ENCODE measurements around the gene P2RY12.
"Not testable (repeated sequence)": the region's sequence is repeated elsewhere in the genome, so short reads cannot be mapped to it uniquely, and the experiment has no call there.

P2RY12 gene

DNA sequence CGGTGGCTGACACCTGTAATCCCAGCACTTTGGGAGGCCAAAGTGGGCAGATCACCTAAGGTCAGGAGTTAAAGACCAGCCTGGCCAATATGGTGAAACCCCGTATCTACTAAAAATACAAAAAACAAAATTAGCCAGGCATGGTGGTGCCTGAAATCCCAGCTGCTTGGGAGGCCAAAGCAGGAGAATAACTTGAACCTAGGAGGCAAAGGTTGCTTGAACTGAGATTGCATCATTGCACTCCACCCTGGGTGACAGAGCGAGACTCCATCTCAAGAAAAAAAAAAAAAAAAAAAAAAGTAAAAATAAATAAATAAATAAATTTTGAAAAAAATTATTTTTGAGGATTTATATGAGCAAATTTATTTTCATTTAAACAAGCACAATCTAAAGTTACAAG, 7.6 kb upstream of the P2RY12 start:
- DNase-seq: not testable (repeated sequence)

- no peak for DNase-seq
Observed at GRCh38 chr3:151391720-151392119, 7.2 kb upstream of the P2RY12 start.

DNA sequence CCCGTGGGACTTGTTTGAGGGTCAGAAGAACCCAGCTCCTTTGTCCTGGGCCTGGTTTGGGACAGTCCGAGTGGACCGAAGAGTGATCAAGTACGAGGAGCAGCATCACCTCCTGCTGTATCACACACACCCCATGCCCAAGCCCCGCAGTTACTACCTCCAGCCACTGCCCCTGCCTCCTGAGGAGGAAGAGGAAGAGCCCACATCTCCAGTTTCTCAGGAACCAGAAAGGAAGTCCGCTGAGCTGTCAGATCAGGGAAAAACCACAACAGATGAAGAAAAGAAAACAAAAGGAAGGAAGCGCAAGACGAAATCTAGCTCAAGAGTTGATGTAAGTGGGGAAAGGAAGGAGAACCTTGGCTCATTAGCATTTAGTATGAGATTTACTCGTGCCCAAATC, 3.3 kb upstream of the P2RY12 start:
- no peak for DNase-seq

GRCh38 chr3:151387432-151387831, 2.9 kb upstream of the P2RY12 start:
- no peak for DNase-seq

DNA sequence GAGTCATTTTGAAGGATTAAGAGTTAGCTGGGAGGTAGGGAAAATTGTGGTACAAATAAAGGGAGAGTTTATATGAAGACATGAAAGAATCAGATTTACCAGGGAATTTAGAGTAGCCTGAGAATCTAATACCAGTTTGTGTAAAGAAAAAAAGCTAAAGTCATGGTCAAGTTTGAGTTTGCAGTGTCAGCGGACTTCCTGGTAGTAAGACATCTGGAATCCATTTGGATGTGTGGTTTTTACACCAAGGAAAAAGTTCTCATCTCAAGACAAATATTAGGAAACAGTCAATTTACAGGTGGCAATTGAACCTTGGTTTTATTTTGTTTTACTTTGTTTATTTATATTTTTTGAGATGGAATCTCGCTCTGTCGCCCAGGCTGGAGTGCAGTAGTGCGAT, 1.5 kb upstream of the P2RY12 start:
- DNase-seq: no peak

- DNase-seq: no peak
Observed at GRCh38 chr3:151383956-151384355, 597 bp downstream of the P2RY12 start.

DNA sequence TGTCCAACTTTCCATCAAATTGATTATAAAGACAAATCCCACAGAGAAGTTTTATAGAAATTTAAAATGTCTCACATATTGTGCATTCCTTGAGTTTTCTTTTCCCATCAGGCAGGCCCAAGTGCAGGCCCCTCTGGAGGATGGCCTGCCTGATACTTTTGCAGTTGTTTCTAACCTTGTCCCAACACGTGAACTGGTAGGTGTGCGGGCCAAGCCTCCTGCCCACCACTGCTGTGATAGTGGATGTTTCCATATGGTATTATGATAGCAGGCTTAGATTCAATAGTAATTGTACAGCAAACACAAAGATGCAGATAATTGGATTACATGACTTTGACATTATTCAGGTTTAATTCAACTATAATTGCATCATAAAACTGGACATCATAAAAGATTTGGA, 1.4 kb downstream of the P2RY12 start:
- no peak for DNase-seq

DNA sequence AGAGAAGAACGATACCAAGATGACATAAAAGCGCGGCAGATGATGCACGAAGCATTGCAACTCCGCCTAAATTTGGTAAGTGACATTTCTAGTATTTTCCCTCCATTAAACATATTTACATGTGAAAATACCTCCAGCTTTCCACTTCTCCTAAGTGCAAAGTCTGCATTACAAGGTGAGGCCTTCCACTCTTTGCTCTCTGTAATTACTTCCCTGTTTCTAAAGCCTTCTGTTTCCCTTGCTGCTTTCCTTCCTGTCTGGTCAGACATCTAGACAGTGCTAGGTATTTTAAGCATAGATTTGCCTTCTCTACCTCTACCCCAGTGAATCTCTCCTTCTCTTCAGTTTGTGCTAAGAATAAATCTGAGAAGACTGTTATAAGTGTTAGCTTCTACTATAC, 1.9 kb downstream of the P2RY12 start:
- no peak for DNase-seq

DNA sequence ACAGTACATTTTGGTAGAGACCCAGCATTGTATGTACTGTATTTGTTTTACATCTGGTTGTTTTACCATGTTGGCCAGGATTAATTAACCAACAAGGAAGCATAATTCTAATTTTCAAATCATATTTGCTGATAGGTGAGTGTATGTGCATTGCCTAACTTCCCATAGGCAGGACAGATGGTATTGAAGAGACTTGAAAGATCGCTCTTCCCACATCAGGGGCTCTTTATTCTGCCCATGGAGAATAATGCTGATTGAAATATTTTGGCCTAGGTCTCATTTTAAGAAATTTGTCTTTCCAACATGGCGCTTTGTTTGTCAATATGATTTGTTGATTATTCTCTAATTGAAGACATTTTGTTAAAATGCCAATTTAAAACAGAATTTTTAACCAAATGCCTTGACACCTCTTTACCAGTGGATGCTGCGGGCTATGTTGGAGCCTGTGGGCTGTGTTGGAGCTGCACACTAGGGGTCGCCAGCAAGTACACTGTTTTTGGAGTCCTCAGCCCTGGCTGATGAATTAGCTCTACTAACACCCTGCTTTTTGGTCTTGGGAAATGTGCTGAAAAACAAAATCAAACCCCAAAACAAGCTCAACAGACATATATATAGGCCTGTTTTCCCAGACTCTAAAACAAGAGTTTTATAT, 5.3 kb downstream of the P2RY12 start:
- DNase-seq: peak; percentile 21

DNA sequence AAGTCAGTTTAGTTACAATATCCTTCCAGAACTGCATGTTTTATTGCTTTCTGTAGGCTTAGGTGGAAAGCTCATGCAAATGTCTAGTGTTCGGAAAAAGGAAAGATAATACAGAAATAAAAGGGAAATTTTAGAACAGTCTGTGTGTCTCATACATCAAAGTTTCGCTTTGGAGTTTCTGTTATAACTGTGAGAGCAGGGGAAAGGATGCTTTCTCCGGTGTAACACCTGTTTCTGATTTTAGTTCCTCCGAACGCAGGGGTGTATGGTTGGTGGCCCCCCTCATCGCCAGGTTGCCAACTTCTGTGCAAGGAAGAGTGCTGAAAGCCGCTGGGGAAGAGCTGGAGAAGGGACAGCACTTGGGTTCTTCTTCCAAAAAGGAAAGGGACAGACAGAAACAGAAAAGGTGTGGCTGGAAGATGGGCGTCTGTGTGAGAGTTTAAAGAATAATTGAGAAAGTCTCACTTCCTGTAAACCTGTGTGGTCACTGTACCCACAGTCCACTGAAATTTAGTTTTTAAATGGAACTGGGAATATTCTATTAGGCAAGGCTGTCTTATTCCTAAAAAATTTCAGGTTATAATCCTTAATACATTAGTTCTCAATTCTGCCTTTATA, 6.7 kb downstream of the P2RY12 start:
- no peak for DNase-seq

- no peak for DNase-seq
Observed at GRCh38 chr3:151372063-151372820, 12.3 kb downstream of the P2RY12 start.

- DNase-seq: no peak
Observed at GRCh38 chr3:151371526-151371925, 13.0 kb downstream of the P2RY12 start.

DNA sequence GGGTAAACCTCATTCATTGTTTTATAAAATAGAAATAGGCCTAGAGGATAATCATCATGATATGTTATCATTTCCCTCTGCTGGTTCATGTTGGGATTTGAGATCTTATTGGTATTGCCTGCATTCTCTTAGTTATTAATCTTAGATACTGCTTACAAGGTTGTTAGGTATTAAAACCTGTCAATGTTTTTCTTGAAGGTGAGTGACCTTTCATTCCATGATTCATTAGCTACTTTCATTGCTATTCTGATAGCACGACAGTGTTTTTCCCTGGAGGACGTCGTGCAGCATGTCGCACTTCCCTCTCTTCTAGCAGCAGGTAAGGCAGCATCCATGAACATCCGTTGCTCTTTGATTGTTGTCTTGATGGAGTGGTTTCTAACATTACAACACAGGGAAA, 17.1 kb downstream of the P2RY12 start:
- no peak for DNase-seq

GRCh38 chr3:151366993-151367392, 17.6 kb downstream of the P2RY12 start:
- no peak for DNase-seq

DNA sequence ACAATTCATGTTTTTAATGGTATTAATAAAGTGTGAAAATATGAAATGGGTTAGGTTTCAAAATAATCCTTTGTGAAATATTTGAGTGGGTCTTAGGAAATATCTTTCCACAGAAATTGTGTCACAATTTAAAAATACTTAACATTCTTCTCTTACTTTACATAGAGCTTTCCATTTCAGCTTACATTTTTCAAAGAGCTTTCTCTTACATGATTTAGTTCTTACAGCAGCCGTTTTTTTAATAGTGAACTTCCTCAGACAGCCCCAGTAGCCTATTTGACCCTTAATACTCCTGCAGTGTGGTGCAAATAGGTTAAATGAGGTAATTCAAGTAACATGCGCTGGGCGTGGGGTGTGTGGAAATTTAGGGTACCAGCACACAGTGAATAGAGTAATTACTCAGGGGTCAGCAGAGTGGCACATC, 21.8 kb downstream of the P2RY12 start:
- peak; percentile 17 for DNase-seq

DNA sequence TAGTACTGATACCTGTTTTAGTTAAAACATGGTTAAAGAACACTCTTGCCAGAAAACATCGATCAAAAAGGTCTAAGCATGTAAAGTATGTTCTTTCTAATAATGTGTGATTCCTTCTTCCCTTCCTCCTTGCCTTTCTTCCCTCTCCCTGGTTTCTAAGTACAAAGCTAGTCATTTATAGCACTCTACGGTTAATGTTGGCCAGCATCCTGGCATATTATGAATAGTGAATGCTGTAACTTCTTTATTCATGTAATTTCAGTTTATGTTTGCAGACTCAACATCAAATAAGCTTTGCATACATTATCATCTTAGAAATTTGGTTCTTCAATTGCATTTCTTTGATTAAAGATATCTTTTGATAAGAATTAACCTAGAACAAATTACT, 27.1 kb downstream of the P2RY12 start:
- no peak for DNase-seq

GRCh38 chr3:151356794-151357462, 27.6 kb downstream of the P2RY12 start:
- DNase-seq: no peak

GRCh38 chr3:151351648-151352047, 32.9 kb downstream of the P2RY12 start:
- DNase-seq: no peak

- DNase-seq: no peak
Observed at GRCh38 chr3:151351219-151351618, 33.3 kb downstream of the P2RY12 start.

- no peak for DNase-seq
Observed at GRCh38 chr3:151350656-151351055, 33.9 kb downstream of the P2RY12 start.

DNA sequence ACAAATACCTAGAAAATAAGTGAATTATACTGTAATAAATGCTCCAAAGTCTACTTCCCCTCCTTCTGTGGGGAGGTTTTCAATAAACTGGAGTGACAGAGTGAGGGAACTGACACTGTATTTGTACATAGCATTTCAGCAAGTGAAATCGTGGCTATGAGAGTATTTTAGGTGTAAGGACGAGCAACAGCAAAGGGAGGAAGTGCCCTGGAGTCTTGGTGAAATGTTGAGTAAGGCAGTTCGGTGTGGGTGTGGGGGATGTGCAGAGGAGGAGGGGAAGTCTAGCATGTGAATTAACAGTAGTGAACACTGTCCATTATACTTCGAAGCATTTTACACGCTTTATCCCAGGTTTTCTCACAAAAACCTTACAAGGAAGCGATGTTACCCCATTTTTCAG, 37.1 kb downstream of the P2RY12 start:
- peak; percentile 43 for DNase-seq

GRCh38 chr3:151346292-151346691, 38.3 kb downstream of the P2RY12 start:
- no peak for DNase-seq

DNA sequence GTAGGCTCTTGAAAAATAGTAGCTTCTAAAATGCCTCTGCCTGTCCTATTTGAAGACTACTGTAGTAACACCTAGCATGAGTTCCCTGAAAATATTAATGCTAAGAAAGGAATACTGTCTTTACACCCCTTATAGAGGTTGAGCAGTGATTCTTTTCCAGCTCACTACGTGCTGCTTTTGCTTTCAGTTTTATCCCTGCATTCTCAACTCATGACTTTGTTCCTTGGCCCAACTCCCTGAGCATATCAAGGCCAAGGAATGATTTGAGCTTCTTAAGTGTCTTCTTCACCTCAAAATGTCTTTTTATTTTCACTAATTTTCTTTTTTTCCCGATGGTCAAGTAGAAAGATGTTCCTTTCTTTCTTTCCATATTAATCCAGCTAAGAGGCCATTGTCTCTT, 38.7 kb downstream of the P2RY12 start:
- DNase-seq: no peak

DNA sequence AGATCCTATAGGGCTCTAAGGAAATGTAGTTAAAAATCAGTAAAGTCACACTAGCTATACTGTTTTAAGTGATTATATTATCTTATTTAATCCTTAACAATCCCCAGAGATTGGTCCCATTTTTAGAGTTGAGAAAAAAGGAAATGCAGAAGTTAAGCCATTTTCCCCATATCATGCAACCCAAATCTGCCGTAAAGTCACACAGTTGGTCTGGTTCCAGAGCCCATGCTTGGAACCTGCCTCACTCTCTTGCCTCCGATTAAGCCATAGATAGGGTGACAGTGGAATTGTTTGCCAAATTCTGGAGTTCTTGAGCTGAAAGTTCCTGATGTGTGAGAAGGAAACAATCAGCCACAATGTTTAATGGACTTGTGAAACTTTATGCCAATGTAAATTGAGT, 52.9 kb downstream of the P2RY12 start:
- no peak for DNase-seq
